WERI-Rb-1 (cell line): ENCODE measurements around the gene FAM32A.

Source experiments
- DNase-seq: peaks from one replicate; pipeline ENCODE4 v3.0.0-alpha.2; 2020
- H3K27ac ChIP-seq: fragments of 250-450 bp; sonication (Bioruptor Pico); 2 replicates; pipeline ENCODE4 v1.5.1; 2020; ENCODE audit warnings: mild to moderate bottlenecking, moderate library complexity
- H3K27me3 ChIP-seq: fragments of 250-450 bp; sonication (Bioruptor Pico); 2 replicates; pipeline ENCODE4 v1.5.1; 2021; ENCODE audit warnings: mild to moderate bottlenecking, low read depth, moderate library complexity; ENCODE audit not compliant: insufficient read depth, severe bottlenecking
- H3K36me3 ChIP-seq: fragments of 250-450 bp; sonication (Bioruptor Pico); 2 replicates; pipeline ENCODE4 v1.5.1; 2020; ENCODE audit warnings: mild to moderate bottlenecking, moderate library complexity
- H3K4me3 ChIP-seq: 2 replicates; pipeline ENCODE4 v1.5.1; 2011; ENCODE audit warnings: low read depth, mild to moderate bottlenecking, control low read depth, low read length
- H3K9me3 ChIP-seq: fragments of 250-450 bp; sonication (Bioruptor Pico); 2 replicates; pipeline ENCODE4 v1.5.1; 2021; ENCODE audit warnings: mild to moderate bottlenecking, moderate library complexity; ENCODE audit not compliant: severe bottlenecking
- TF ChIP-seq, protein P1 (sequence below): IDR thresholded peaks from 2 replicates; pipeline ENCODE4 v1.5.1; 2011; ENCODE audit warnings: low read depth, mild to moderate bottlenecking, control low read depth, inconsistent platforms, low read length

Gene FAM32A

GRCh38 chr19:16234552-16235445 is 49.6 kb downstream of the FAM32A start:
- no peak for DNase-seq
- H3K27me3 ChIP-seq = no peaks in the 10 kb centered on the region
- H3K4me3 ChIP-seq = no peak overlapping the region
- TF ChIP-seq, protein P1, sequence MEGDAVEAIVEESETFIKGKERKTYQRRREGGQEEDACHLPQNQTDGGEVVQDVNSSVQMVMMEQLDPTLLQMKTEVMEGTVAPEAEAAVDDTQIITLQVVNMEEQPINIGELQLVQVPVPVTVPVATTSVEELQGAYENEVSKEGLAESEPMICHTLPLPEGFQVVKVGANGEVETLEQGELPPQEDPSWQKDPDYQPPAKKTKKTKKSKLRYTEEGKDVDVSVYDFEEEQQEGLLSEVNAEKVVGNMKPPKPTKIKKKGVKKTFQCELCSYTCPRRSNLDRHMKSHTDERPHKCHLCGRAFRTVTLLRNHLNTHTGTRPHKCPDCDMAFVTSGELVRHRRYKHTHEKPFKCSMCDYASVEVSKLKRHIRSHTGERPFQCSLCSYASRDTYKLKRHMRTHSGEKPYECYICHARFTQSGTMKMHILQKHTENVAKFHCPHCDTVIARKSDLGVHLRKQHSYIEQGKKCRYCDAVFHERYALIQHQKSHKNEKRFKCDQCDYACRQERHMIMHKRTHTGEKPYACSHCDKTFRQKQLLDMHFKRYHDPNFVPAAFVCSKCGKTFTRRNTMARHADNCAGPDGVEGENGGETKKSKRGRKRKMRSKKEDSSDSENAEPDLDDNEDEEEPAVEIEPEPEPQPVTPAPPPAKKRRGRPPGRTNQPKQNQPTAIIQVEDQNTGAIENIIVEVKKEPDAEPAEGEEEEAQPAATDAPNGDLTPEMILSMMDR = no peak
- no peak overlapping the region for H3K27ac ChIP-seq
- H3K9me3 ChIP-seq = no peaks in the 10 kb centered on the region
- peaks cover 3% of the 10 kb centered on the region; the same call in 1 of the 2 replicates for H3K36me3 ChIP-seq

DNA sequence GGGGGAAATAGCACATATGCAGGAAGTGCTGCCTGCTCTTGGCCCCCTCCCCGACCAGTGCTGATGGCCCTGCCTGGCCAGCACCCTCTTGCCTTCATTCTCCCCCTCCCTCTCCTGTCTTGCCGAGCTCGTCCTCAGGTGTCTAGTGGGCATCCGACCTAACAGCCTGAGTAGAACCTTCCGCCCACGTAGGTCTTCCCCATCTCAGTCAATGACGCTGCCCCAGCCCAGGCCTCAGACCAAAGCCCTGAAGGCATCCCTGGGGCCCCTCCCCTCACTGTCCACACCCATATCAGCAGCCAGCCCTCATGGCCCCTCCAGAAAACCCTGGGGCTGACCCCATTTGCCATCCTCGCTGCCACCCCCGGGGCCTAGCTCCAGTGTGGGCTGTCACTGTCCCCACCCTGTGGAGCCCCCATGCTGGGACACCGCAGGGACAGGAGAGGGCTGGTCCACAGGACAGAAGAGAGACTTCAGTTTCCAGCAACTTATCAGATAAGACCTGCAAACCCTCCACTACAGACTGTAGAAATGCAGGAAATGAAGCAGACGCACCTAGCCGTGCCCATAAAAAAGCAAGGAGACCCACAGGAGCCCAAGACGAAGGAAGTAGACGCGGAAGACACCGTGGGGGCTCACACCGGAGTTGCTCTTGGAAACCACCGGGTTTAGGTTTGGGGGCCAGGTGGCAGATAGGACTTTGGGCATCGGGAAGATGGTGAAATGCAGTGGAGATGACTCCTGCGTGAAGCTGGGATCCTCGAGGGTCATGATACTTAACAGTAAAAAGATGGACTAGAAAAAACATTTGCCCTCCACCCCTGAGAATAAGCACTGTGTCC is 50.8 kb downstream of the FAM32A start:
- no peaks in the 10 kb centered on the region for H3K36me3 ChIP-seq
- no peaks in the 10 kb centered on the region for H3K27me3 ChIP-seq
- no peaks in the 10 kb centered on the region for H3K9me3 ChIP-seq
- DNase-seq = no peak
- no peak overlapping the region for H3K27ac ChIP-seq
- TF ChIP-seq, protein P1 = no peak
- H3K4me3 ChIP-seq = no peak overlapping the region
